22Rv1 (cell line): Measurements from ENCODE around the gene LRRC42.

Experiments
- H3K27ac ChIP-seq: fragments of 450-650 bp; 2 replicates; pipeline ENCODE4 v1.5.1; 2017
- ZFX ChIP-seq: fragments of 450-650 bp; IDR thresholded peaks from 2 replicates; pipeline ENCODE4 v1.6.1; 2017; ENCODE audit warnings: antibody characterized with exemption, borderline replicate concordance
- TF ChIP-seq, protein P1 (sequence below): fragments of 450-650 bp; IDR thresholded peaks from 2 replicates; pipeline ENCODE4 v1.5.1; 2017; ENCODE audit warnings: mild to moderate bottlenecking

Gene LRRC42, protein sequence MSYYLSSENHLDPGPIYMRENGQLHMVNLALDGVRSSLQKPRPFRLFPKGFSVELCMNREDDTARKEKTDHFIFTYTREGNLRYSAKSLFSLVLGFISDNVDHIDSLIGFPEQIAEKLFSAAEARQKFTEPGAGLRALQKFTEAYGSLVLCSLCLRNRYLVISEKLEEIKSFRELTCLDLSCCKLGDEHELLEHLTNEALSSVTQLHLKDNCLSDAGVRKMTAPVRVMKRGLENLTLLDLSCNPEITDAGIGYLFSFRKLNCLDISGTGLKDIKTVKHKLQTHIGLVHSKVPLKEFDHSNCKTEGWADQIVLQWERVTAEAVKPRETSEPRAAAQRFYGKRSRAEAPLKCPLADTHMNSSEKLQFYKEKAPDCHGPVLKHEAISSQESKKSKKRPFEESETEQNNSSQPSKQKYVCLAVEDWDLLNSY

DNA sequence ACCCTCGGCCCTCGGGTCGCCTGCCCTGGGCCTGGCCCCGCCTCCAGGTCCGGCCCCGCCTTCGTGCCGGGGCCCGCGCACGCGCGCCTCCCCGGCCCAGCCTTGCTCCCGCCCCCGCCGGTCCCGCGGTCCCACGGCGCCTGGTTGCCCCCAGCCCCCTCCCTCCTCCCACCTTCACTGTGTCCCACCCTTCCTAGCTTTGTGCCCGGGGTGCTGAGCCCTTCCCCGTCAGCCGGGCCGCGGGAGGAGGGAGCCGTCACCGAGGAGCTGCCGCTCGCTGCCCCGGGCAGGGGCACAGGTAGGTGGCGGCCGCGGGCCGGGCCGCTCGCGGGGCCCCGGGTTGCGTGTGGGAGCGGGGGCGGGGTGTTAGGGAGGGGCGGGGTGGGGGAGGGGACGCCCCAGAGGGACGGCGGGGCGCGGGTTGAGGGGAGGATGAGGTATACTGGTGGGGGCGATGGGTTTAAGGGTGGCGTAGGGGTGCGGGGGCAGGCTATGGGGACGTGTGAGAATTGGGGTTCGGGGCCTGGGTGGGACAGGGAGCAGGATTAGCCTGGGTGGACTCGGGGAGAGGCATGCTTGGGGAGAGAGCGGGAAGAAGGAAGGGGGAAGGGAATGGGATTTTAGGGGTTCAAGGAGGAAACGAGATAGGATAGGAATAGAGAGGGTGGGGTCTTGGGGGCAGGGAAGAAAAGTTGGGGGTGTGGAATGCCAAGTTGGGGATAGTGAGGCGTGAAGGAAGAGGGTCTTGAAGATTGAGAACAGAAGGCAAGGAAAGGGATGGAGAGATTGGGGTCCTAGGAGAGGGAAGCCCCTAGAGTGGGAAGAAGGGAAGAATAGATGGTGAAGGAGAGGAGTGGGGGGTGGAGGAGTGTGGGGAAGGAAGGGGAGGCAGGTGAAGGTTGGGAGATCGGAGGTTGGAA is at the start of gene LRRC42:
LRRC42 (plus strand) TSS at position 99 of the 920 bp plus-strand sequence. CDS start 5,650 bp downstream, outside the sequence.
- TF ChIP-seq ZFX: no peak
- TF ChIP-seq, protein P1, sequence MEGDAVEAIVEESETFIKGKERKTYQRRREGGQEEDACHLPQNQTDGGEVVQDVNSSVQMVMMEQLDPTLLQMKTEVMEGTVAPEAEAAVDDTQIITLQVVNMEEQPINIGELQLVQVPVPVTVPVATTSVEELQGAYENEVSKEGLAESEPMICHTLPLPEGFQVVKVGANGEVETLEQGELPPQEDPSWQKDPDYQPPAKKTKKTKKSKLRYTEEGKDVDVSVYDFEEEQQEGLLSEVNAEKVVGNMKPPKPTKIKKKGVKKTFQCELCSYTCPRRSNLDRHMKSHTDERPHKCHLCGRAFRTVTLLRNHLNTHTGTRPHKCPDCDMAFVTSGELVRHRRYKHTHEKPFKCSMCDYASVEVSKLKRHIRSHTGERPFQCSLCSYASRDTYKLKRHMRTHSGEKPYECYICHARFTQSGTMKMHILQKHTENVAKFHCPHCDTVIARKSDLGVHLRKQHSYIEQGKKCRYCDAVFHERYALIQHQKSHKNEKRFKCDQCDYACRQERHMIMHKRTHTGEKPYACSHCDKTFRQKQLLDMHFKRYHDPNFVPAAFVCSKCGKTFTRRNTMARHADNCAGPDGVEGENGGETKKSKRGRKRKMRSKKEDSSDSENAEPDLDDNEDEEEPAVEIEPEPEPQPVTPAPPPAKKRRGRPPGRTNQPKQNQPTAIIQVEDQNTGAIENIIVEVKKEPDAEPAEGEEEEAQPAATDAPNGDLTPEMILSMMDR: peak; percentile 64
- H3K27ac ChIP-seq: peak within 1 kb of the TSS; percentile 78

DNA sequence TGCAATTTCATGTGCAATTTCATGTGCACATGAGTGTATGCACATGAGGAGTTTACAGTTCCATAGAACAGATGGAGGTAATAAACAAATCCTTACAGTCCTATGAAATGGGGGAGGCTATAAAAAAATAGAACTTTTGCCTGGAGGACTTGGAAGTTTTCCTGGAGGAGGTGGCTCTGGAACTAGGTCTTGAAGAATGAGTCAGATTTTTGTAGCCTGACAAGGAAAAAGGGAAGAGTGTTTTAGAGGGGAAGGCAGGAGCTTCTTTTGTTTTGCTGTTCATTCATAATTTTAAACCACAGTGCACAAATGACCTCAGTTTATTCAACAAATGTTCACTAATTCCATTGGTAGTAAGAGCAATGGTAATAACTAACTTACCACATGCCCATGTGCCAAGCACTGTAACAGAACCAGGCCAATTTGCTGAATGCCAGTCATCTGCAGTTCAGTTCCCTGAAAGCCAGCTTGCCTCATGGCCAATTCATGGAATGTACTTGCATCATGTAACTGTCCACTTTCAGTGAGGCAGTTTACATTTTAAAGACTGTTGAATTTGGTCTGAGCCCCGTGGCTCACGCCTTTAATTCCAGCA is 49.4 kb upstream of the LRRC42 start:
- TF ChIP-seq, protein P1: no peak
- no peak for TF ChIP-seq ZFX
- no peak overlapping the region for H3K27ac ChIP-seq

DNA sequence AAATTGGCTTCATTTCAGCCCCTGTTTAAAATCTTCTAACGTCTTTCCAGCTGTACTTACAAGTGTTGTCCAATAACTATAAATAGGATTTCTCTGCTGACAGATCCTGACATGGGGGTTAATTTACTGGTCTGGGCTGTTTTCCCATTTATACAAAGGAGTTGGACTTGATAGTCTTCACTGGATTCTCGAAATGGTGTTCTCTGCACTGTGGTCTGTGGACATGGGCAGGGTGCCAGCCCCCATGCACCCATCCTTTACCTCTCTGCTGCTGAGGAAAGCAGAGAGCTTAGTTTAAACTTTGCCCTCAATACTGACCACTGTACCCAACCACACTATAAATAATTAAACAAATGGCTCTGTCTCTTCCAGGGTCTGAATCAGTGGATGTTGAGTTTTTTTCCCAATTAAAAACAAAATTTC is 46.9 kb upstream of the LRRC42 start:
- no peak for TF ChIP-seq ZFX
- TF ChIP-seq, protein P1: no peak

DNA sequence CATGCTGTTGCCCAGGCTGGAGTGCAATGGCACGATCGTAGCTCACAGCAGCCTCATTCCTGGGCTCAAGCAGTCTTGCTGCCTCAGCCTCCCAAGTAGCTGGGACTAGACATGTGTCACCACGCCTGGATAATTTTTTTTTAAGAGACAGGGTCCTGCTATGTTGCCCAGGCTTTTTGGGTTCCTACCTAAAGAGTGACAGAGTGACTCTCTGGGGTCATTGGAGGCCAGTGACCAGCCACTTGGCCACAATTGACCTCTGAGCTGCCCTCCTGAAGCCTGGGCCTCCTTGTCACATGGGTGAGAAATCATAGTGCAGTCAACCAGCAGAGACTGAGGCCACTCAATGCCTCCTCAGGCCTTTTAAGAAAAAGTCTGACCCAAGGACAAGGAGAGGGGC is 46.4 kb upstream of the LRRC42 start:
- TF ChIP-seq, protein P1: no peak
- no peak for TF ChIP-seq ZFX
- H3K27ac ChIP-seq: no peak overlapping the region

More for the DNA sequence above, 46.9 kb upstream of the LRRC42 start:
- no peak overlapping the region for H3K27ac ChIP-seq

DNA sequence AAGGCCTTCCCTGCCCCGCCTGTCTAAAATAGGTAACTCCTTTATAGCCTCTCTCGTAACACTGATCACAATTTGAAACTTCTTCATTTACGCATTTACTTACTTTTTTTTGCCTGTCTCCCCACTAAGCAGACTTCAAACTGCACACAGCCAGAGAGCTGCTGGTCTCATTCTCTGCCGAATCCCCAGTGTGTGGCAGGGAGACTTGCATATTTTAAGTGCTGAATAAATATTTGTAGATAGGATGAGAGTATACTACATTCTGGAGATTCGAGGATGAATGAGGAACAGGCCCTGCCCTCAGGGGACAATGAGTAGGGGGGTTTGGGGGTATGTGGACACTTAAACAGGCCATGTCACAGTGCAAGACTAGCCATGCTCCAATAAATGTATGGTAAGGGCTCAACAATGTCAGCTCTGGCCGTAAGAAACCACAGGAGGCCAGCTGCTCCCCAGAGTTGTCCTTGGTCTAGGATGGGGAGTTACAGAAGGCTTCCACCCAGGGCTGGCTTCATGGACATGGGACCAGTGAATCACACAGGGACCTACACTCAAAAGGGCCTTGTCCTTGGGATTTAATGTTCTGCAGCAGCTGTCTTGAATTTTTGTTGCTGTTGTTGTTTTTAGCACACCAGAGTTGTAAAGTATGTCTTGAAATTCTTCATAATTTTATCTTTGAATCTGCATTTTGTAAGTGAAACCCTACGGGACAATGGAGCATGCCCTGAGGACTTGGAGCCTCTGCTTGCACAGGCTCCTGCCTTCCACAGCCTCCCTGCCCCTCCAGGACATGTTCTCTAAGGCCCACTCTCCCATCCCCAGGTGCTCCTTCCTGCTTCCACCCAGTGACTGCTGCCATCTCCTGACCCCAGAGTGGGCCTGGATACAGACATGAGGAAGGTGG is 43.7 kb upstream of the LRRC42 start:
- no peak overlapping the region for H3K27ac ChIP-seq
- TF ChIP-seq, protein P1: no peak
- TF ChIP-seq ZFX: no peak

DNA sequence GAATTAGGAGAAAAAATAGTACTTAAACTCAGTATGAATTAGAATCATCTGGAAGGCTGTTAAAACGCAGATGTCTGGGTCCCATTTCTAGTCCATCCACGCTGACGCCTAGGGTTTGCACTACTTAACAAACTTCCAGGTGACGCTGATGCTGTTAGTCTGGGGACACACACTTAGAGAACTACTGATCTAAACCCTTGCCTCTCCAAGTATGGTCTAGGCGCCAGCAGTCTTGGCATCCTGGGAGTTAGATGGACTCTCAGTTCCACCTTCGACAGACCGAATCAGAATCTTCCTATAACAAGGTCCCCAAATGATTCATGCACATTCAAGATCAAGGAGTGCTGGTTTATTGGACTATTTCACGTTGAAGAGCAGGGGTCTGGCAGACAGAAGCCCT is 40.6 kb upstream of the LRRC42 start:
- TF ChIP-seq ZFX: no peak
- TF ChIP-seq, protein P1: no peak
- no peak overlapping the region for H3K27ac ChIP-seq
